SJSA1 (cell line): ENCODE data around the gene FAM72D. TPM values are rescaled to one million over a fixed set of nuclear protein-coding genes. Genes with fewer than 3 reads are reported as not detected.
"Not testable (repeated sequence)": the region's sequence is repeated elsewhere in the genome, so short reads cannot be mapped to it uniquely, and the experiment has no call there.

Experiments
- DNase-seq, 2 experiments: peaks; one replicate each; pipeline ENCODE4 v3.0.0-alpha.2; 2015 to 2020; ENCODE audit warnings: low spot score in 2 of 2, low read depth in 1 of 2
- H3K27ac ChIP-seq: fragments of 250-450 bp; sonication (Bioruptor Pico); 2 replicates; pipeline ENCODE4 v1.5.1; 2020; ENCODE audit warnings: mild to moderate bottlenecking, moderate library complexity
- H3K27me3 ChIP-seq: fragments of 250-450 bp; sonication (Bioruptor Pico); replicated peaks from 2 replicates; pipeline ENCODE4 v1.5.1; 2020; ENCODE audit warnings: mild to moderate bottlenecking, moderate library complexity
- H3K36me3 ChIP-seq: fragments of 250-450 bp; sonication (Bioruptor Pico); 2 replicates; pipeline ENCODE4 v1.5.1; 2020; ENCODE audit warnings: mild to moderate bottlenecking
- H3K4me1 ChIP-seq: fragments of 250-450 bp; sonication (Bioruptor Pico); replicated peaks from 2 replicates; pipeline ENCODE4 v1.6.1; 2021; ENCODE audit warnings: mild to moderate bottlenecking
- H3K4me3 ChIP-seq: fragments of 250-450 bp; sonication (Bioruptor Pico); 2 replicates; pipeline ENCODE4 v1.5.1; 2020; ENCODE audit warnings: mild to moderate bottlenecking
- H3K9me3 ChIP-seq: fragments of 250-450 bp; sonication (Bioruptor Pico); replicated peaks from 2 replicates; pipeline ENCODE4 v1.5.1; 2020; ENCODE audit warnings: mild to moderate bottlenecking
- total RNA-seq: library from RNA; depleted of rRNA; stranded (reverse); fragments of >200 nt; shearing (Covaris generic); gene quantifications from 2 replicates; pipeline ENCODE4 v1.2.3, GENCODE V29; 2014; rRNA removed

Gene FAM72D
- 1.4 and 2.9 TPM in 2 replicates for total RNA-seq

DNA sequence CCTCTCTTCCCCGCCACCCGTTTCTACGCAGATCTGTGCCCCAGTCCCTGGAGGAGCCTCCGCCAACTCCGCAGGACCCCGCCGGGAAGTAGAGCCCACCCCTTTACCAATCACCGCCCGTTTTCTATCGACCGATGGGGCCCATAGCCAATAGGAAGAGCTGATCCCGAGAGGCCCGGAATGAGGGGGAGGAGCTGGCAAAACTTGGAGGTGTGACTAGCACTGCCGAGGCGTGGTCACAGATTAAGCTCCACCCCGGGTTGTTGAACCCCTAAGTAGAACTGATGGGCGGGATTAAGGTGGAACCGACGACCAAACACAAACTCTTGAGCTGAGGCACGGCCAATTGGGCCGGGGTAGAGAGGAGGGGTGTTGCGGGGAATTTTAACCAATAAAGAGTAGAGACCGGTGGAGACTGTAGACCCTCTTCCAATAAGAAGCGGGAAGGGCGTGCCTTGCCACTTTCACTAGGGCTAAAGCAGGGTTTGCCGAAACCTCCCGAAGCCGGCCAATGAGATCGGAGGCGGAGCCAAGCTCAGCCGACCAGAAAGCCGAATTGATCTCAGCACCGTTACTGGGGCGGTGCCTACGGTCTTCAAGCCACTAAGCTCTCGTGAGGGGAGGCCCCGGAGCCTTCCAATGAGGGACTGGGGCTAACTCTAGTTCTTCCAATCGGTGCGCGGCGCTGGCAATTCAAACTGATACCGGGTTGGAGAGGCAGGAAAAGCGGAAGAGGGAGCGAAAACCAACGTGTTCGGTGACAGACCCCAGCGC lies at the start of gene FAM72D, which contains the start of gene SRGAP2B:
Gene FAM72D, plus strand, starts transcription at position 691 of the 774 bp plus-strand sequence. CDS start 874 bp downstream, outside the sequence.
Gene SRGAP2B, minus strand, starts transcription at position 45 of the 774 bp plus-strand sequence. CDS start 2,427 bp downstream, outside the sequence.
- not testable (repeated sequence) for H3K4me1 ChIP-seq, H3K27ac ChIP-seq, H3K4me3 ChIP-seq, DNase-seq, H3K27me3 ChIP-seq, H3K36me3 ChIP-seq, H3K9me3 ChIP-seq

GRCh38 chr1:145047553-145047952 lies 48.2 kb upstream of the FAM72D start:
- H3K9me3 ChIP-seq, H3K27me3 ChIP-seq, DNase-seq, H3K4me3 ChIP-seq, H3K27ac ChIP-seq, H3K4me1 ChIP-seq, H3K36me3 ChIP-seq: not testable (repeated sequence)

- not testable (repeated sequence) for H3K9me3 ChIP-seq
Measured at GRCh38 chr1:145048181-145048856, 47.5 kb upstream of the FAM72D start.

GRCh38 chr1:145052019-145052776 lies 43.6 kb upstream of the FAM72D start:
- not testable (repeated sequence) for H3K4me3 ChIP-seq, H3K27me3 ChIP-seq, DNase-seq, H3K36me3 ChIP-seq, H3K27ac ChIP-seq, H3K9me3 ChIP-seq, H3K4me1 ChIP-seq

More at GRCh38 chr1:145048181-145048856, 47.5 kb upstream of the FAM72D start:
- not testable (repeated sequence) for H3K4me1 ChIP-seq, H3K27ac ChIP-seq, H3K4me3 ChIP-seq, H3K36me3 ChIP-seq, DNase-seq, H3K27me3 ChIP-seq

DNA sequence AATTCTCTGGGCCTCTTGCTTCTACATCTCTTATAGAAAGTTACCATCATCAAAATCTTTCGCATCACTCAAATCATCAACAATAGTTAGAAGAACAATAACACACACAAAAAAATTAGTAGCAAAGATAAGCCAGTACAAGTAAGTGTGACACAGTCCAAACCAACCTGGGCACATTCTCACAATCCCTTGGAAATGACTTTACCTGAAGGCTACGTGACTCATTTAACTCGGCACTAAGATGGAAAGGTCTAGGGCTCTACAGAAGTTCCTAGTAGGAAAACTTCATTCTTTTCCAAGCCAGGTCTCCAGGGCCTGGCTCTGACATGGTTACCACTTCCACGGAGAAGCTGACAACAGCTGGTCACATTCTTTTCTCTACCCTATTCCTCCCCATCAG lies 42.3 kb upstream of the FAM72D start:
- H3K9me3 ChIP-seq, H3K27me3 ChIP-seq, H3K4me3 ChIP-seq, H3K36me3 ChIP-seq, DNase-seq, H3K4me1 ChIP-seq, H3K27ac ChIP-seq: not testable (repeated sequence)

DNA sequence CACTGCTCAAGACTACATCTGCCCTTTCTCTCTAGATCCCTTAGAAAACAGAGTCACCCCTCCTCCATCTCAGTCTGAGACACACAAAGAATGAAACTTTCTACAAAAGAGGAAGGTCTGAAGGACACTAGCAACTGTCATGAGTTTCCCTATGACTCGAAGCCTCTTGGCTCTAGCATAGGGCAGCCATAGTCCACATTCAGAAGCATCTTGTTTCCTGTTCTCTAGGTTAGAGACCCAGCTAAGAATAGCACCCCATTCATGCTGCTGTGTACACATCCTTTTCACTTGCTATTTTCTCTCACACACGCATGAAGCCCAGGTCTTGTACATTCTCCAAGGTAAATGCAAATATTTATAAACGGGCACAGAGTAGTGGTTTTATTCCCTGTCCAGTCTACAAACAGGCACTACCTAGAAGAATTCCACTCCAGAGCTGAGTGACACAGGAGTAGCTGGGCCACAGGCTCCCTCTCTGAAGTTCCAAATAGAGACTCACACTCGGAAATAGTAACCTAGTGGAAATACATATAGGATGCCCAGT lies 40.5 kb upstream of the FAM72D start:
- H3K36me3 ChIP-seq, DNase-seq, H3K9me3 ChIP-seq, H3K4me3 ChIP-seq, H3K27ac ChIP-seq, H3K27me3 ChIP-seq, H3K4me1 ChIP-seq: not testable (repeated sequence)

DNA sequence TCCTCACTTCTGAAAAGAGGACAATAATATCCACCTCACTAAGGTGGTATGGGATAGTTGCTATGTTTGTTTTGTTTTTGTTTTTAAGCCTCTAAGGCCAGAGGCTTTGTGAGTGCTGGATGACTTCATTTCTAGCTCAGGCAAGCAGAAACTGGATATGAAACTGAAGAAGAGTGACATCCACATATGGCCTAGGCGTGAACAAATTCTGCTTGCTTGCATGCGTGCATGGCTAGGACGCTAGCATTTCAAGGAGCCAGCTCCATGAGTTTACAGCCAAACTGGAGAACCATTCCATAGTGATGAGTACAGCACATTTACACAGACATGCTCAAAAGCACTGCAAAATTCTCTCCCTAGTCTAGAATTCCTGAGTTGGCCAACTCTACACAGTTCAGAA lies 37.6 kb upstream of the FAM72D start:
- not testable (repeated sequence) for H3K4me3 ChIP-seq, H3K27me3 ChIP-seq, H3K4me1 ChIP-seq, H3K36me3 ChIP-seq, H3K9me3 ChIP-seq, H3K27ac ChIP-seq, DNase-seq

DNA sequence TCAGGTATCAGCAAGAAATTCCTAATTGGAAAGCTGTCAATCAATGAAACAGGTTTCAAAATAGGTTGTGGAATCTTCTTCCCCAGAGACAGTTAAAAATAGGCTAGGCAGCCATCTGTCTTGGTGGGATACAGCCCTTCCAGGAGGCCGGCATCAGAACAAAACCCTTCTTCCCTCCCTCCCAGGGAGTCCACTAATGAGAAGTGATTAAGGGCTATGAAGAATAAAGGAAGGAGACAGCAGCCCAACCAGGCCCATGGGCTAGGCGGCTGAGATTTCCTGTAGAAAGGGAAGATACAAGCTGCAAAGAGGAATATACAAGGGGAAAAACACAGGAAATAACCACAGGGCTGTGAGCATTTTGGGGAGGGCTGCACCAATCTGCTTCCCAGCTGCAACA lies 32.5 kb upstream of the FAM72D start:
- not testable (repeated sequence) for H3K4me1 ChIP-seq, H3K27me3 ChIP-seq, H3K36me3 ChIP-seq, H3K9me3 ChIP-seq, H3K27ac ChIP-seq, DNase-seq, H3K4me3 ChIP-seq

DNA sequence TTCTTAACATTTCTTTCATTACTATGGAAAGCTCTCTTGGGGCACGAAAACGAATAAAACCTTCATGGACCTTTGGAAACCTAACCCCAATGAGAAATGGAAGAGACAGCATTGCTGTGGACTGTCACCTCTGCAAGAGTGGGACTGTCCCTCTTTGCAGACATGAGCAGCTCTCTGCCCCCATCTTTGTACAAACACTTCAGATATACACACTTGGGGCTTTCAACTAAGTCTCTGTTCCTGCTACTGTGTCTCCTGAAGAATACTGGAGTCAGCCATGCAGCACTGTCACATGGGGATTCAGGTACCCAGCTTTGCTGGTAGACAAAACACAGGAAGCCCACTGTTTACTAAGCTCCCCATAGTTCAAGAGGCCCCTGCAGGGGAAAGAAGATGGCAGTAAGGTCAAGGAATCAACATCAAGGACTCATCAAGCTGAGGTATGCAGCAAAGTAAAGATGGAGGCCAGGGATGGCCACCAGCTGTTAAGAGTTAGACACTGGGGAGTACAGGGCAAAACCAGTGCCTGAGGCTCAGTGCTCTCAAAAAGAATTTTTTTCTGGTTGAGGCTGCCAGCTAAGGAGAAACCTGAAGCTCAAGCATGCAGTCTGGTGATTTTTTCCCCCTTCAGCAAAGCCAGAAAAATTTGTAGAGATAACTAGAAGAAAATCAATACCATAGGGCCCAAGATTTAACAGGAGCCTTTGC lies 31.7 kb upstream of the FAM72D start:
- not testable (repeated sequence) for H3K4me3 ChIP-seq, H3K36me3 ChIP-seq, H3K27ac ChIP-seq, H3K4me1 ChIP-seq, H3K9me3 ChIP-seq, DNase-seq, H3K27me3 ChIP-seq

DNA sequence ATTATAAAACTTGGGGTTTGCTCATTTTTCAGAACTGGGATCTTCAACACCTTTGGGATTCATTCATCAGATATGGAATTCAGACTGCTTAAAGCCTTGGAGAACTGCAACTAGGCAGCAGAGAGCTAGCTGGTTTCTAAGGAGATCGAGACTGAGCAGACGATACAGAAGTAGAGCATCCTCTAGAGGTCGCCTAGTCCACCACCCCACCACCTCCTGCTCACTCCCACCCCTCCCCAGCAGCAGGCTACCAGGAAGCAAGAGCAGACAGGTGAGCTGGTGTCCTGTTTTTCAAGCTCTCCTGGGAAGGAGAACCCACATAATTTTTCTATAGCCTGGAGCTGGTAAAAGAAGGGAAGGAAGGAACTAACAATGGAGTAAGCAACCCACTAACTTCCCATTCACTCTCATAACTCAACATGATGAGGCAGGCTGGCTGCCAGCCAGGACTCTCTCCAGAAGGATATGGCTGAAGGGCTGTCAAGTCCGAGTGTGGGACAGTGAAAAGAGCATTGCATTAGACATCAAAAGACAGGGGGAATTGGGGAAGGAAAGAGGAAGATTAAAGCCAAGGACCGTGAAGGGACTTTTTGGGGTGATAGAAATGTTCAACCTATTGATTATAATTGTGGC lies 30.5 kb upstream of the FAM72D start:
- H3K36me3 ChIP-seq, DNase-seq, H3K27ac ChIP-seq, H3K27me3 ChIP-seq, H3K4me1 ChIP-seq, H3K9me3 ChIP-seq, H3K4me3 ChIP-seq: not testable (repeated sequence)

DNA sequence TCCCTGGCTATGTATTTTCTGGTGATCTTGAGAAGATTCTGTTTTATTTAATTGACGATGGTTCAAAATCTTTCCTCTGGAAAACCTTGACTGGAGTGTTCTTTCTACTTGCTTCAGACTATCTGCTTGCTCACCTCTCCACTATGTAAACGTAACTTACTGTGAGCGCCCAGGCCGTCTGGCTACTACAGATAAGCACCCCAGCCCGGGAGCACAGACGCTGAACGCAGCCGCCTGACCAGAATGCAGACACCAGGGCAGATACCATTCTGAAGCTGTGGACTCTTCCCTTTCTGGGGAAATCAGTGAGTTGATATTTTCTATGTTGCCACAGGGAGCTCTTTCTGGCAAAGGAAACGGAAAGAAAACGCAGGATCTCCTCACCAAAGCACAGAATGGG lies 29.3 kb upstream of the FAM72D start:
- H3K4me3 ChIP-seq, DNase-seq, H3K4me1 ChIP-seq, H3K9me3 ChIP-seq, H3K36me3 ChIP-seq, H3K27ac ChIP-seq, H3K27me3 ChIP-seq: not testable (repeated sequence)

GRCh38 chr1:145071569-145071968 lies 24.2 kb upstream of the FAM72D start:
- H3K27ac ChIP-seq, H3K9me3 ChIP-seq, H3K4me1 ChIP-seq, H3K27me3 ChIP-seq, H3K36me3 ChIP-seq, H3K4me3 ChIP-seq, DNase-seq: not testable (repeated sequence)

GRCh38 chr1:145074021-145074559 lies 21.7 kb upstream of the FAM72D start:
- H3K4me1 ChIP-seq, DNase-seq, H3K27me3 ChIP-seq, H3K9me3 ChIP-seq, H3K36me3 ChIP-seq, H3K4me3 ChIP-seq, H3K27ac ChIP-seq: not testable (repeated sequence)
